B cell (primary cell): ENCODE results near the gene CMIP. TPM values are rescaled to one million over a fixed set of nuclear protein-coding genes. Genes with fewer than 3 reads are reported as not detected.
A peak's percentile ranks its signal among the peaks of the same experiment; 100 is the strongest.

Experiments used
- ATAC-seq: fragments of 200-7000 bp; cut with Tn5 transposase; one replicate; pipeline ENCODE4 v1.10.0; 2021; ENCODE audit warnings: low read depth, mild to moderate bottlenecking, moderate number of reproducible peaks, moderate library complexity
- CTCF ChIA-PET: fragments of 350-600 bp; sonication (Branson Sonifier 250); formaldehyde crosslinking; loops from one replicate; lab custom pipeline; 2021; ENCODE audit warnings: antibody characterized with exemption, inconsistent platforms; lab: Charles Lee
- POLR2A ChIA-PET: fragments of 350-600 bp; sonication (Branson Sonifier 250); formaldehyde crosslinking; loops from one replicate; lab custom pipeline; 2021; ENCODE audit warnings: antibody characterized with exemption; lab: Charles Lee
- DNase-seq: peaks from one replicate; pipeline ENCODE4 v3.0.0; 2013
- H2AFZ ChIP-seq: 2 replicates; pipeline ENCODE4 v1.6.1; 2012; ENCODE audit warnings: mild to moderate bottlenecking, low read depth, low read length; ENCODE audit not compliant: insufficient read depth, poor library complexity, severe bottlenecking
- H3K27ac ChIP-seq, 2 donors: 1 replicate in 1 of 2; 2 replicates in 1 of 2; pipeline ENCODE4 v1.5.1; 2012 to 2013; ENCODE audit warnings: low read length in 2 of 2, mild to moderate bottlenecking in 2 of 2, moderate library complexity in 1 of 2
- H3K27me3 ChIP-seq, 4 experiments: fragments of 200-600 bp in 1 of 4; sonication (generic) in 1 of 4; replicated peaks in 1 of 4; 1 replicate in 2 of 4; 2 replicates in 2 of 4; pipeline versions ENCODE4 v1.6.1 to v1.7.0; 2013 to 2016; ENCODE audit warnings: low read length in 3 of 4, mild to moderate bottlenecking in 2 of 4, mixed read lengths in 1 of 4, moderate library complexity in 1 of 4; ENCODE audit not compliant: insufficient read depth in 4 of 4, control insufficient read depth in 3 of 4; ENCODE audit errors: control extremely low read depth in 1 of 4
- H3K36me3 ChIP-seq, 2 experiments: replicated peaks in 1 of 2; 1 replicate in 1 of 2; 2 replicates in 1 of 2; pipeline versions ENCODE4 v1.6.1 to v1.7.1; 2013; ENCODE audit warnings: low read length in 1 of 2; ENCODE audit not compliant: insufficient read depth in 2 of 2, control insufficient read depth in 1 of 2; ENCODE audit errors: control extremely low read depth in 1 of 2, extremely low read depth in 1 of 2
- H3K4me1 ChIP-seq, 2 donors: fragments of 200-600 bp in 1 of 2; sonication (generic) in 1 of 2; 1 replicate in 1 of 2; 2 replicates in 1 of 2; pipeline versions ENCODE4 v1.5.1 to v1.6.1; 2013 to 2017; ENCODE audit warnings: low read length in 2 of 2; ENCODE audit not compliant: control insufficient read depth in 2 of 2, insufficient read depth in 2 of 2
- H3K4me2 ChIP-seq: replicated peaks from 2 replicates; pipeline ENCODE3; 2012; ENCODE audit warnings: mild to moderate bottlenecking, low read depth, low read length; ENCODE audit not compliant: poor library complexity, severe bottlenecking
- H3K4me3 ChIP-seq, 5 experiments: fragments of 200-600 bp in 1 of 5; sonication (generic) in 1 of 5; 1 replicate in 3 of 5; 2 replicates in 2 of 5; pipeline versions ENCODE4 v1.5.1 to v1.7.0; 2011 to 2016; ENCODE audit warnings: low read length in 4 of 5, mild to moderate bottlenecking in 4 of 5, low read depth in 2 of 5, control low read depth in 1 of 5, moderate library complexity in 1 of 5; ENCODE audit not compliant: insufficient read depth in 1 of 5; ENCODE audit errors: control extremely low read depth in 1 of 5, extremely low read depth in 1 of 5
- H3K79me2 ChIP-seq: fragments of 200-600 bp; sonication (generic); one replicate; pipeline ENCODE4 v1.6.0; 2016; ENCODE audit warnings: low read length; ENCODE audit not compliant: control insufficient read depth, insufficient read depth
- H3K9ac ChIP-seq: fragments of 200-600 bp; sonication (generic); 2 replicates; pipeline ENCODE4 v1.6.1; 2017; ENCODE audit warnings: mild to moderate bottlenecking, low read length, moderate library complexity
- H3K9me3 ChIP-seq, 3 donors: one replicate each; pipeline versions ENCODE4 v1.6.1 to v1.7.1; 2013; ENCODE audit warnings: low read length in 2 of 3; ENCODE audit not compliant: control insufficient read depth in 2 of 3, insufficient read depth in 1 of 3; ENCODE audit errors: control extremely low read depth in 1 of 3
- H4K20me1 ChIP-seq: 2 replicates; pipeline ENCODE4 v1.6.0; 2012; ENCODE audit warnings: mild to moderate bottlenecking, low read length; ENCODE audit not compliant: insufficient read depth, control insufficient read depth, poor library complexity, severe bottlenecking
- H3K27ac Mint-ChIP-seq: one replicate; pipeline ENCODE4 v1.8.0; 2021; ENCODE audit warnings: mixed read lengths
- H3K27me3 Mint-ChIP-seq: one replicate; pipeline ENCODE4 v1.8.0; 2021; ENCODE audit warnings: mixed read lengths
- H3K4me1 Mint-ChIP-seq: one replicate; pipeline ENCODE4 v1.8.0; 2021; ENCODE audit warnings: mixed read lengths
- H3K4me3 Mint-ChIP-seq: one replicate; pipeline ENCODE4 v1.8.0; 2021; ENCODE audit warnings: mixed read lengths
- H3K9me3 Mint-ChIP-seq: one replicate; pipeline ENCODE4 v1.8.0; 2022; ENCODE audit warnings: mixed read lengths; ENCODE audit not compliant: insufficient read depth
- EZH2 ChIP-seq: IDR thresholded peaks from 2 replicates; pipeline ENCODE4 v1.6.1; 2012; ENCODE audit warnings: borderline replicate concordance, low read depth, mild to moderate bottlenecking, moderate library complexity, low read length; ENCODE audit not compliant: insufficient read depth, poor library complexity, severe bottlenecking
- WGBS: methylation state at CpG from one replicate; pipeline ENCODE4 v1.1.5; 2013; ENCODE audit warnings: missing lambda C conversion rate; ENCODE audit not compliant: insufficient coverage; 5-methylcytosine and 5-hydroxymethylcytosine counted together
- intact Hi-C: fragments of 100-400 bp; cut with micrococcal nuclease; formaldehyde crosslinking; loops from one replicate; pipeline ENCODE4 v1.10.0; 2022
- polyA plus RNA-seq: library from polyadenylated mRNA; depleted of rRNA; stranded (reverse); fragments of >200 nt; gene quantifications from 2 replicates; pipeline ENCODE4 v1.2.3, GENCODE V29; 2012
- total RNA-seq, 2 donors: library from RNA; stranded (reverse); fragments of 120-200 nt in 1 of 2; gene quantifications; 1 replicate in 1 of 2; 2 replicates in 1 of 2; pipeline versions ENCODE4 v1.2.3 to v1.2.4, GENCODE V29; 2013 to 2022
- TF ChIP-seq, protein P1 (sequence below): fragments of 200-600 bp; IDR thresholded peaks from one replicate; pipeline ENCODE4 v1.8.0; 2022; ENCODE audit warnings: antibody characterized with exemption, mild to moderate bottlenecking

CMIP gene
- total and polyA plus RNA-seq, 2 donors (not counting 1 experiment from before 2014, with no cell fraction given), result 27.1 to 155 TPM

DNA sequence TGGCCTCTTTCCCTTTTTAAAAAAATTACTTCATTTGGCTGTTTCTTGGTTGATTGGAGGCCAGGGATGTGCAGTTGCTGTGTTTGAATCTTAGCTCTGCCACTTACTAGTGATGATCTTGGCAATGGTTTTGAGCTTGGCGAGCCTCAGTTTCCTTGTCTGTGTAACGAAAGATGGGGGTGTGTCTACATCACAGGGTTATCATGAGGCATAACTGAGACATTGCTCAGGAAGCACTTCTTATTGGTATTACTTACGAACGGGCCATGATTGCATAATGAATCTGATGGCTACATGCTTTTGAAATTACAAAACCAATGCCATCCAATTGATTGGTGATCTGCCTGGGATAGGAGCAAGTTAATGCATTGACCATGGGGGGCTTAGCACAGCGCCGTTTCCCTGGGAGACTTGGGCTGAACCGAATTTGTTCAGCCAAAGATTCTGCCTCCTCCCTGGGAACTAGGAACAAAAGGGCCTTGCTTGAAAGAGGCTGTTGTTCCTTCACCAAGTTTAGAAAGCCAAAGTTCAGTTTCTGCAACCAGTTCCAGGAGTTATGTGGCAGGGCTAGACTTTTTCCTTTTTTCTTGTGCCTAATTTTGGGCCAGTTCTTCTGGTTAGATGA lies 21.9 kb downstream of the CMIP start:
- POLR2A ChIA-PET, result no interaction called here
- H3K36me3 ChIP-seq, result peaks cover 2 to 25% of the 10 kb centered on the region in 2 experiments
- Mint-ChIP-seq H3K4me1 (peaks cover 72% of the 10 kb centered on the region), H3K27ac (peak overlapping the region; percentile 1), H3K4me3 (no peak overlapping the region), H3K27me3 (no peaks in the 10 kb centered on the region), H3K9me3 (no peaks in the 10 kb centered on the region)
- H4K20me1 ChIP-seq, result peaks cover 38% of the 10 kb centered on the region
- intact Hi-C loops, result no loop called here
- no peak overlapping the region for H3K4me2 ChIP-seq
- WGBS, result 95% methylated on average over 6 of the region's 7 CpGs
- ATAC-seq, result no peak
- no peak overlapping the region for H2AFZ ChIP-seq
- no peaks in the 10 kb centered on the region for H3K9me3 ChIP-seq
- H3K9ac ChIP-seq, result no peak overlapping the region
- no peak overlapping the region for H3K27ac ChIP-seq
- H3K4me3 ChIP-seq, result no peak overlapping the region
- H3K79me2 ChIP-seq, result peaks cover 95% of the 10 kb centered on the region
- no peak for DNase-seq
- CTCF ChIA-PET, result interaction anchor here (1.2 kb wide), 1 partner anchor 62 kb away, joined by 3 read pairs; no protein-coding TSS in a partner anchor
- TF ChIP-seq EZH2, result no peak
- TF ChIP-seq, protein P1, sequence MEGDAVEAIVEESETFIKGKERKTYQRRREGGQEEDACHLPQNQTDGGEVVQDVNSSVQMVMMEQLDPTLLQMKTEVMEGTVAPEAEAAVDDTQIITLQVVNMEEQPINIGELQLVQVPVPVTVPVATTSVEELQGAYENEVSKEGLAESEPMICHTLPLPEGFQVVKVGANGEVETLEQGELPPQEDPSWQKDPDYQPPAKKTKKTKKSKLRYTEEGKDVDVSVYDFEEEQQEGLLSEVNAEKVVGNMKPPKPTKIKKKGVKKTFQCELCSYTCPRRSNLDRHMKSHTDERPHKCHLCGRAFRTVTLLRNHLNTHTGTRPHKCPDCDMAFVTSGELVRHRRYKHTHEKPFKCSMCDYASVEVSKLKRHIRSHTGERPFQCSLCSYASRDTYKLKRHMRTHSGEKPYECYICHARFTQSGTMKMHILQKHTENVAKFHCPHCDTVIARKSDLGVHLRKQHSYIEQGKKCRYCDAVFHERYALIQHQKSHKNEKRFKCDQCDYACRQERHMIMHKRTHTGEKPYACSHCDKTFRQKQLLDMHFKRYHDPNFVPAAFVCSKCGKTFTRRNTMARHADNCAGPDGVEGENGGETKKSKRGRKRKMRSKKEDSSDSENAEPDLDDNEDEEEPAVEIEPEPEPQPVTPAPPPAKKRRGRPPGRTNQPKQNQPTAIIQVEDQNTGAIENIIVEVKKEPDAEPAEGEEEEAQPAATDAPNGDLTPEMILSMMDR, result no peak
- no peaks in the 10 kb centered on the region for H3K27me3 ChIP-seq
- H3K4me1 ChIP-seq, result peaks cover 40 to 48% of the 10 kb centered on the region in 2 donors

DNA sequence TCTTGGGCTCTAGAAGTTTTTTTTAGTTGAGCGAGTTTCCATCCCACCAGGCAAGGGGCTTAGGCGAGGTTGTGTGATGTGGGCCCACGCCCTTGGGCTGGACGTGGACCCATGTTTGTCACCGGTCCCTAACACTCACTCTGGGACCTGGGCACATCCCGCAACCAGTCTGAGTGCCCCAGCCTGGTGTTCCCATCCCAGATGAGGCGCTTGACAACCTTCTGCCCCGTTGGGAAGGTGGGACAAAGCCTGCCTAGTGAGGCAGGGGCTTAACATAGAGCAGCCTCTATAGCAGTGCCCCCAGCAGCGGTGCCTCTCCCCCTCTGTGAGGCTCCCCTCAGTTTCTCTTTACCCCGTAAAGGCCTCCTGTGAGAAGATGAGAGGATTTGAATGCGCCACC lies 22.5 kb downstream of the CMIP start:
- H3K27ac ChIP-seq, result no peak overlapping the region
- H3K9me3 ChIP-seq, result no peaks in the 10 kb centered on the region
- H4K20me1 ChIP-seq, result peaks cover 32% of the 10 kb centered on the region
- intact Hi-C loops, result no loop called here
- H3K27me3 ChIP-seq, result no peaks in the 10 kb centered on the region
- peaks cover 42 to 52% of the 10 kb centered on the region in 2 donors for H3K4me1 ChIP-seq
- TF ChIP-seq, protein P1, result no peak
- no peak for TF ChIP-seq EZH2
- H3K27me3 Mint-ChIP-seq, result no peaks in the 10 kb centered on the region
- ChIA-PET CTCF (no interaction called here), POLR2A (no interaction called here)
- no peak overlapping the region for H3K4me3 Mint-ChIP-seq
- peaks cover 71% of the 10 kb centered on the region for H3K4me1 Mint-ChIP-seq
- peaks cover 2 to 30% of the 10 kb centered on the region in 2 experiments for H3K36me3 ChIP-seq
- H3K79me2 ChIP-seq, result peaks cover 95% of the 10 kb centered on the region
- WGBS, result 98% methylated on average over 6 of the region's 11 CpGs
- H3K4me2 ChIP-seq, result no peak overlapping the region
- ATAC-seq, result no peak
- H3K27ac Mint-ChIP-seq, result peak overlapping the region; percentile 15
- no peak overlapping the region for H3K9ac ChIP-seq
- no peak overlapping the region for H2AFZ ChIP-seq
- H3K4me3 ChIP-seq, result no peak overlapping the region
- no peaks in the 10 kb centered on the region for H3K9me3 Mint-ChIP-seq
- DNase-seq, result no peak
